Chondrocyte (in vitro differentiated cells): ENCODE data around the gene GPER1. TPM values are rescaled to one million over a fixed set of nuclear protein-coding genes. Genes with fewer than 3 reads are reported as not detected.

Source experiments
- DNase-seq: peaks from one replicate; pipeline ENCODE4 v3.0.0; 2021; ENCODE audit warnings: mixed read lengths, low spot score
- H3K27ac Mint-ChIP-seq: one replicate; pipeline ENCODE4 v1.8.0; 2021; ENCODE audit warnings: mild to moderate bottlenecking, moderate library complexity, mixed read lengths; ENCODE audit not compliant: unreplicated experiment
- H3K27me3 Mint-ChIP-seq: 2 replicates; pipeline ENCODE4 v1.8.0; 2021; ENCODE audit warnings: low read depth, mixed read lengths
- H3K36me3 Mint-ChIP-seq: 2 replicates; pipeline ENCODE4 v1.8.0; 2021; ENCODE audit warnings: low read depth, mixed read lengths
- H3K4me1 Mint-ChIP-seq: 2 replicates; pipeline ENCODE4 v1.8.0; 2021; ENCODE audit warnings: low read depth, mild to moderate bottlenecking, mixed read lengths
- H3K4me3 Mint-ChIP-seq: one replicate; pipeline ENCODE4 v1.8.0; 2021; ENCODE audit warnings: mild to moderate bottlenecking, moderate library complexity, mixed read lengths; ENCODE audit not compliant: unreplicated experiment
- H3K9me3 Mint-ChIP-seq: 2 replicates; pipeline ENCODE4 v1.8.0; 2021; ENCODE audit warnings: low read depth, mixed read lengths
- total RNA-seq: library from RNA; stranded (reverse); gene quantifications from 3 replicates; pipeline ENCODE4 v1.2.1, GENCODE V29; 2021
- TF ChIP-seq, protein P1 (sequence below): fragments of 200-600 bp; sonication (generic); IDR thresholded peaks from 2 replicates; pipeline ENCODE4 v1.5.0; 2021; ENCODE audit warnings: antibody characterized with exemption, mild to moderate bottlenecking, moderate library complexity

The GPER1 gene
- total RNA-seq, 1 donor from 2014 or later: 9.9 TPM

DNA sequence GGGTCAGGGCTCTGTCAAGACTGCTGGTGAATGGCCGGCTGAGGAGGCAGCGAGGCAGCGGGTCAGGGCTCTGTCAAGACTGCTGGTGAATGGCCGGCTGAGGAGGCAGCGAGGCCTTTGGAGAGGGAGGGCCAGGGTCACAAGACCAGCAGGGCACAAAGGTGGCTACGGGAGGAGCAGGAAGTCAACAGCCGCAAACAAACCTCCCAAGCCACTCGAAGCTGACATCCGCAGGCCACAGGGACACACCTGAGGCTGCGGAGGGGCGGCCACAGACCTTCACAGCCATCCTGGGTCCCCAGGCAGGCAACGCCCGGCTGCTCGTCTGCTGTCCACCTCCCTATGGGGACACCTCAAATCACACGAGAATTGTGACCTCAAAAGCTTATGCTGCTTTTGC is 8.9 kb upstream of the GPER1 start:
- H3K27ac Mint-ChIP-seq: no peak overlapping the region

DNA sequence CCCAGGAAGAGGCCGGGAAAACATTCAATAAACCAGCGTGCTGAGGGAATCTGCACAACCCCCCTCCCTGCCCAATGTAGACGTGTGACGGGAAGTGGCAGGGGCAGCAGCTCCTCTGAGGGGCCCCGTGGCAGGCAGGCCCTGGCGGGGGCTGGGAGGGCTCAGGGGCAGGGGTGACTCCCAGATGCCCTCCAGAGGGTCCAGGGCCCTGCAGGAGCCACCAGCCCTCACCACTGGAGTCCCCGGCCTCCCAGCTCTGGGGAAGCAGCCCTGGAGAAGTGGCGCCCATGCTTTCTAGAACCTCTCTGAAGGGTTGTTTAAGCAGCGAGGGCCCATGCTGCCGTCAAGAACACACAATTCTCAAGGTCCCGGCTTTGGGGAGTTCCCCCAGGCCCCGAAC is 8.4 kb upstream of the GPER1 start:
- Mint-ChIP-seq H3K27me3 (no peaks in the 10 kb centered on the region), H3K9me3 (no peaks in the 10 kb centered on the region), H3K4me3 (no peak overlapping the region), H3K27ac (no peak overlapping the region), H3K36me3 (no peaks in the 10 kb centered on the region), H3K4me1 (peaks cover 3% of the 10 kb centered on the region)
- TF ChIP-seq, protein P1, sequence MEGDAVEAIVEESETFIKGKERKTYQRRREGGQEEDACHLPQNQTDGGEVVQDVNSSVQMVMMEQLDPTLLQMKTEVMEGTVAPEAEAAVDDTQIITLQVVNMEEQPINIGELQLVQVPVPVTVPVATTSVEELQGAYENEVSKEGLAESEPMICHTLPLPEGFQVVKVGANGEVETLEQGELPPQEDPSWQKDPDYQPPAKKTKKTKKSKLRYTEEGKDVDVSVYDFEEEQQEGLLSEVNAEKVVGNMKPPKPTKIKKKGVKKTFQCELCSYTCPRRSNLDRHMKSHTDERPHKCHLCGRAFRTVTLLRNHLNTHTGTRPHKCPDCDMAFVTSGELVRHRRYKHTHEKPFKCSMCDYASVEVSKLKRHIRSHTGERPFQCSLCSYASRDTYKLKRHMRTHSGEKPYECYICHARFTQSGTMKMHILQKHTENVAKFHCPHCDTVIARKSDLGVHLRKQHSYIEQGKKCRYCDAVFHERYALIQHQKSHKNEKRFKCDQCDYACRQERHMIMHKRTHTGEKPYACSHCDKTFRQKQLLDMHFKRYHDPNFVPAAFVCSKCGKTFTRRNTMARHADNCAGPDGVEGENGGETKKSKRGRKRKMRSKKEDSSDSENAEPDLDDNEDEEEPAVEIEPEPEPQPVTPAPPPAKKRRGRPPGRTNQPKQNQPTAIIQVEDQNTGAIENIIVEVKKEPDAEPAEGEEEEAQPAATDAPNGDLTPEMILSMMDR: no peak
- no peak for DNase-seq

More for the DNA sequence above, 8.9 kb upstream of the GPER1 start:
- H3K27me3 Mint-ChIP-seq: no peaks in the 10 kb centered on the region
- TF ChIP-seq, protein P1: no peak
- H3K9me3 Mint-ChIP-seq: no peaks in the 10 kb centered on the region
- H3K4me1 Mint-ChIP-seq: no peaks in the 10 kb centered on the region
- no peaks in the 10 kb centered on the region for H3K36me3 Mint-ChIP-seq
- H3K4me3 Mint-ChIP-seq: no peak overlapping the region
- DNase-seq: no peak

DNA sequence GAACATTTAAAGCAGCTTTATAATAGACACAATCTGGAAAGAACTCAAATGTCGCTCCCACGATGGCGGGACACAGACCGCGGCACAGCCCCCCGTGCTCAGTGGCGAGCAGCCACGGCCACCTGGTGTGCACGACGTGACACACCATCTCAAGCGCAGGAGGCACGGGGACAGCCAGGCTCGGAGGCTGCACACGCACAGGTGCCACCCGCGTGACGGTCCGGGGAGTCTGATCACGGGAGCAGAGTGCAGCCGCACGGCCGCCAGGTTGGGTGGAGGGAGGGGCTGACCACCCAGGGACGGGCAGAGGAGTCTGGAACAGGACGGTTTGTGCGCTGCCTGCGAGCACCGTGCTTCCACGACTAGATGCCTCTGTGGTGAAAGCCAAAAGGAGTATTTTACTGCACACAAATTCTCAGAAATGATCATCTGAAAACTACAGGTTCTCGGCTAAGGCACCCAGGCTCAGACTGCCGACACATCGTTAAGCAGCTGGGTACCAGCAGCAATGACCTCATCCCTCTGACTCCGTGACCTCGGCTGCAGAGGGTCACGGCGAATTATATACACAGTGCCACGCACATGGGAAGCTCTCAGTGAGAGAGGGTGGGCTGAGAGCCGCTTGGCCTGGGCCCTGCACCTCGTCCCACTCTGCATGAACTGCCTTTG is 7.5 kb upstream of the GPER1 start:
- no peaks in the 10 kb centered on the region for H3K9me3 Mint-ChIP-seq
- H3K4me1 Mint-ChIP-seq: peaks cover 11% of the 10 kb centered on the region
- TF ChIP-seq, protein P1: no peak
- DNase-seq: no peak
- no peaks in the 10 kb centered on the region for H3K27me3 Mint-ChIP-seq
- H3K27ac Mint-ChIP-seq: no peak overlapping the region
- H3K4me3 Mint-ChIP-seq: no peak overlapping the region
- no peaks in the 10 kb centered on the region for H3K36me3 Mint-ChIP-seq

DNA sequence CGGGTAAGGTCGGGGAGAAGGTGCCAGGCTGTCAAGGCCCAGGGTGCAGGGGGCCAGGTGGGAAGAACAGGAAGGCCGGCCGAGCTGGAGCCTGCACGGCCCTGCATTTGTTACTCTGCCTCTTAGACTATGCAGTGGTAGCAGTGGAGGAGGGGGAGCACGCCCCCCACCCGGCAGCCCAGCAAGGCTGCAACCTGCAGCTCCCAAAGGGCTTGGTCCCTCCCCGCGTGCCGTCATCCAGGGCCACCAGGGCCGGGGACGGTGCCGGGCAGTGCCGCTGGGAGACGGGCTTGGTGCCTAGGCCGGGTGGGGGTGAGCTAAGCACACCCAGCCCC is 7.0 kb upstream of the GPER1 start:
- H3K4me3 Mint-ChIP-seq: no peak overlapping the region
- no peaks in the 10 kb centered on the region for H3K9me3 Mint-ChIP-seq
- TF ChIP-seq, protein P1: no peak
- no peak overlapping the region for H3K27ac Mint-ChIP-seq
- no peaks in the 10 kb centered on the region for H3K36me3 Mint-ChIP-seq
- H3K27me3 Mint-ChIP-seq: no peaks in the 10 kb centered on the region
- peaks cover 16% of the 10 kb centered on the region for H3K4me1 Mint-ChIP-seq
- no peak for DNase-seq

DNA sequence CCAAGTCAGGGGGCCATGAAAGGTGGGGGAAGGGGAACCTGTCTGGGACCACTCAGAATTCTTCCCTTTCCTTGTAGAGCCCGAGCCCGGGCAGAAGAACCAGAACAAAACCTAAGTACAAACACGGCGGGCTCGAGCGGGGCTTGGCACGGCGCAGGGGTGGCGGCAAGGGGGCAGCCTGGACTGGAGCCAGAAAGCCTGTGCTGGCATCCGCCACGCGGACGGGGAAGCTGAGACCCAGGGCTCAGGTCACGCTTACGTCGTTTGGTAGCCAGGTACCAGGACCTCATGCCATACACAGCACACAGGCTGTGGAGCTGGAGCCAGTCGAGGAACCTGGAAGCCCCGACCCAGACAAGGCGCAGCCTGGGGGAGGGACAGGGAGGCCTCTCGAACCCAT is 6.6 kb upstream of the GPER1 start:
- Mint-ChIP-seq H3K4me1 (peaks cover 21% of the 10 kb centered on the region), H3K27me3 (no peaks in the 10 kb centered on the region), H3K9me3 (no peaks in the 10 kb centered on the region), H3K36me3 (no peaks in the 10 kb centered on the region), H3K4me3 (no peak overlapping the region), H3K27ac (no peak overlapping the region)
- DNase-seq: no peak
- TF ChIP-seq, protein P1: no peak
